GM18858 (cell line): ENCODE measurements around the gene PUM2.

Source experiments
- ATAC-seq: cut with Tn5 transposase; IDR thresholded peaks from one replicate; pipeline ENCODE4 v1.9.1; 2021; ENCODE audit not compliant: unreplicated experiment

PUM2 gene

DNA sequence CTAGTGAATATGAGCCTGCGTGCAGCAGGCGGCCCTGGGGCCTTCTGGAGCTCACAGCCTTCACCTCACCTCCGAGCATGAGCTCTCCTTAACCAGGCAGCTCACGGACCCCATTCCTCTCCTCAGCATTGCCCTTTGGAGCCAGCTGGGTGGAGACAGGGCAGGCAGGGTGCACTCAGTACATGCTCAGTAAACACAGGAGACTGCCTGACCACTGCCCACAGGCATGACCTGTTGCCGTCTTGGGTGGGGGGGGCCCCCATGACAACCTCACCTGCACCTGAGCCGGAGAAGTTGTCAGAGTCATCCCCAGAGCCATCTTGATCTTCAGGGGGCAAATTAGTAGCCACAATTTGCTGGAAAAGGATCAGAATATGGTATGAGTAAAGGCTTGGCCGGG is 145.6 kb downstream of the PUM2 start:
- ATAC-seq, result no peak

DNA sequence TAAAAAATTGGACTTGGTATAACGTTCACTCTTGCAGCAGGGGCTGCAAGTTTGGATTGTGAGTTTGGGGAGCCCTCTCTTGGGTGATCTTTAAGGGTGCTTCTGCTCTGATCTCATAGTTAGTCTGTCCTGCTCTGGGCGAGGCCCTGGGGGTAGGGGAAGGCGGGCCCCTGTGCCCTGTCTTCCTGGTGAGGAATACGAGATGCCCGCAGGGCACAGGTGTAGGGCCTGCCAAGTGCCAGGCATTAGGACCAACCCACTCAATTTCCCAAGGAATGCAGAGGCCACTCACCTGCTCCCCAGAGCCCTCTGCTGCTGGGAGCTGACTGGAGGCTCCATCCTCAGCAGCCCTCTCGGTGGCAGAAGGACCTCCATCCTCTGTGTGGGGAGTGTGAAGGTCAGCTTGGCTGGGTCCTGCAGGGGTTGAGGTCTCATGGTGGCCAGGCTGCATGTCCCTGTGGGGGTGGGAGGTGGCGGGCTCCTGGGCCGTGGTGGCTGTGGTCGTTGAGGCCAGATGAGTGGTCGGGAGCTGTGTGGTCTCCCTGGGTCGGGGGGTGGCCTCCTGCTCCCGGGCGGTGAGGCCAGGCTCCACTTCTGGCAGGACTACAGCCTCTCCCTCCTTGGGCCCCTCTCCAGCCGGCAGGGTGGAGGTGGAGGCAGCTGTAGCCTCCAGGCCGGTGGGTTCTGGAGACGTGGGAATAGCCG is 147.0 kb downstream of the PUM2 start:
- no peak for ATAC-seq

DNA sequence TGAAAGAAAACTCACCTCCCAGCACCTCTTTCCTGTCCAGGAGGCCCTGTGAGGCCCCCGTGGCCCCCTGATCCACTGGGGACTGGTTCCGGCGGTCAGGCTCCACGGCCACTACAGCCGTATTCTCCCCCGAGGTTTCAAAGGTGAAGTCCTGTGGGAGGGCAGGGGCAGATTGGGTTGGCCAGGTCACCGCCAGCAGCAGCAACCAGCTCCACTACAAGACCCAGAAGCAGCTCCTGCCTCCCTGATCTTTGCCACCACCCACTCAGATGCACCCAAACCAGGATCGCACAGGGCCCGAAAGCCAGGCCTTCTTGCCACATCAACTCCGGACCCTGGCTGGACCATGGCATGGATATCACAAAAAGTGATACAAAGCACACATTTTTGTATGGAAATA is 147.6 kb downstream of the PUM2 start:
- ATAC-seq, result no peak

DNA sequence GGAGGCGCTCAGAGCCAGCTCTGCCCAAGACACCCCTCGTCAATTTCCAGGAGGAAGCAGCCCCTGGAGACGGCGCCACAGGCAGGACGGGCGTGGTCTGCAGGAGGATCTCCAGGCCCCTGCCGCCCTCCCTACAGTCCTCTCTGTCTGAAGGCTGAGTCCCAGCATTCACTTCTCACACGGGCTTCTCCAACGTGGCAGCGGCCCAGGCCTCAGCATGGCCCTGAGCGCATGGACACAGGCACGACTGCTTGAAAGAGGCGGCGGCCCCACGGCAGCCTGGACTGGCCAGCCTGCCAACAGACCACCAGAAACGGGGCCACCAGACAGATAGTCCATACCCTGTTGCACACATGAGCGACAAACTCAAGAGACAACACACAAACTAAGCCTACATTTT is 149.0 kb downstream of the PUM2 start:
- ATAC-seq, result no peak

DNA sequence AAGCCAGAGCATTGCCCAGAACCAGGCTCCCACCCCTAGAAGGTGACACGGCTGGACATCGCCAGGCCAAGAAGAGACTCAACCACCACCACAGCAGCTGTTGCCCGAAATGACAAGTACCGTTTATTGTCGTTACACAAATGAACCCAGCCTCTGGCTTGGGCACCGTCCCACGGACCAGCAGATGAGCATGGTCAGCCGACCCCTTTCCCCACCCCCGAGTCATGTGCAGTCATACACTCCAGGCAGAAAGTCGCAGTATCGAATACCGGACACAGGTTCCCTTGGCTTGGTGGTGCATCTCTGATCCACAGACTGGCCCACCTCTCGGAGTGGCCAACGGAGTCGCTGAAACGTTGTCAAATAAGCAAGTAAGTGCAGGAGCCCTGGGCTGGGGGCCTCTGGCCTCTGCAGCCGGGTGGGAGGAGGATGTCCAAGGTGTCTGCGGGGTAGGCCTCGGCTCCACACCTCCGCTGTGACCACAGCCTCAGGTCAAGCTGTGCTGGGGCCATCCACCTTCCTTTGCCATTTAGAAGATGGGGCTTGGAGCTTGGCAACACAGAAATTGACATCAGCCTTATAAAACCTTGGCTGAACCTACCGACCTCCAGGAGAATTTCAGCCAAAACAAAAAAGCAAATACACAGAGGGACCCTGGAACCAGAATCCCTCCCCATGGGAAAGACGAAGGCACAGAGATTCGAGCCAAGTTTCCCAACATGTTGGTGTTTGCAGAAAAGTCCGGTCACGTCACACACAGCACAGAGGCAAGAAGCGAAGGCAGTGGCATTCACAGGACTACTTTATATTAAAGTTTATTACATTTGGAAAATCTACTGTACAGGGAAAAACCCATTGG is 149.7 kb downstream of the PUM2 start:
- no peak for ATAC-seq

DNA sequence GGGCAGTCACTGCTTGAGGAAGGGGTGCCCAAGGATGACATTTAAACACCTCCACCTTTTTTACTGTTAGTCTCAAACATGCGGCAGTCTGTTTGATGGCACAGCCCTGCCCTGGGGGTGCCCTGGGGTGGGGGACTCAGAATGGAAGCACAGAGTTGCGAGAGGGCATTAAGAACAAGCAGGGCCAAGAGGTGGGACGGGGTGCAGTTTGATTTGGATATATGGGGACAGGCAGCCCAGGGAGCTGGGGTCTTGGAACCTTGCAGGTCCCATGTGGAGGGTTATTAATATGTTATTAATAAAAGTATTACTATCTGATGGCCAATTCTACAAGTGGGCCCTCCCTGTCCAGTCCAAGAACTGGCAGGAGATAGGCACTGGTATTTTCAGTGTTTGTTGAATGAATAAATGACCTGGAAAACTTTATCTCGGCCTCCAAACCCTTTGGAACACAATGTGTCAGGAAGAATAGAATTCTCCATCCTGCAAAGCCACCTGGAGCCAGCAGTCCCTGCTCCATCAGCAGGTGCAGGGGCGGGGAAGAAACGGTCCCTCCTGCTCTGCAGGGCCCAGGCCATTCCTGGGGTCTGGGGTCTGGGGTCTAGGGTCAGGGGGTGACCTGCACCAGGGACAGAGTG is 150.9 kb downstream of the PUM2 start:
- no peak for ATAC-seq

DNA sequence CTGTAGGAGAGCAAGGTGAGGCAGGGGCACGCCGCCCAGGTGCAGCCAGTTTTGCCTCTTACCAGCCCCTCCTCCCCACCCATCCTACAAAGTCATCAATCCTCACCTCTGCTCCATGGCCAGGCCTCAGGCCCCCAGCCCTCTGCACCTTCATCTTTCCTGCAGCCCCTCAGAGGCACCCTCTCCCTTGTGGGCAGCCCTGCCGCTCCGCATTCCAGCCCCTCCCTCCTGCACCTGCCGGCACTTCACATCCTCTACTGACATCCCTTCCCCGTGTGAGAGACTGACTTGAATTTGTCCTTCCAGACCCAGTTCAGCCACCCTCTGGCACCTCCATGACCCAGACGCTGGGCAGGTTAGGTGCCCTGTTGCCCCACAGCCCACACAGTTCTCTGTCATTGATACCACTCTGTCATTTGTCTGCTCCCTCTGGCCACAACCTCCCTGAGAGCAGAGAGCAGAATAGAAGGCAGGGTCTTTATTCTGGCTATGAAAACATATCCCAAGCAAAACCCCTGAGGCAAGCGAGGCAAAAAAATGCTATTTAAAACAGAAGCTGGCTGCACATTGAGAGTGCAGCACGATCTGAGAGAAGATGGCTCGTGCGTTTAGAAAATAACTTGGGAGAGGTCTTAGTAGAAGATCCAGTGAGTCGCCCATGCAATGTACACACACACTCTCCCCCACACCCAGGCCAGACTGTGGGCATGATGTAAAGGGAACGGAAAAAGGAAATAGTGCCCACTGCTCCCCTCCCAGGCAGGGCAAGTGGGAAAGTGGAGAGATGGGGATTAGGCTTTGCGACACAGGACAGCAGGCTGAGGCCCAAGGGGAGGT is 151.6 kb downstream of the PUM2 start:
- no peak for ATAC-seq
